ENCODE data around the gene SCUBE3. TPM values are rescaled to one million over a fixed set of nuclear protein-coding genes. Genes with fewer than 3 reads are reported as not detected.
A peak's percentile ranks its signal among the peaks of the same experiment; 100 is the strongest.

Gene SCUBE3
- total RNA-seq, 2 donors from 2014 or later: 0.20 to 0.74 TPM

DNA sequence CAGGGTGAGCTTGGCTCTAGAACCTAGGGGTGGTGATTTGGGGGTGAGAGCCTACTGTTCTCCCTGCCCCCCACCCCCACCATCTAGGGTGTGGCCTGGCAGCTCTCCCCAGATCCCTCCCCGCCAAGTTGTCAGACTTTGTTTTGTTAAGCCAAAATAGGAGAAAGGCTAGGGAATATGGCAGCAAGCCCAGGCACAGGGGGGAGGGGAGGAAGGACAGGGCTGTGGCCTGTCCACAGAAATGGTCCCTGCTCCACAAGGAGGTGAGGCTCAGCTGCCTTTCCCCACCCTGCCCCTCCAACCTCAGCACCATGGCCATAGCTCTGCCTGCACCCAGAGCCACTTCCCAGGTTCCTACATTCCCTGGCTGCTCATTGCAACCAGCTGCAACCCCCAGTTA is 17.2 kb downstream of the SCUBE3 start:
- Histone ChIP-seq H3K4me3 (no peak overlapping the region), H3K27me3 (no peaks in the 10 kb centered on the region), H3K27ac (no peak overlapping the region), H3K9ac (ENCODE audit: low read depth in 2 of 2, low read length in 2 of 2) (no peak overlapping the region), H3K36me3 (no peaks in the 10 kb centered on the region), H3K9me3 (no peaks in the 10 kb centered on the region), H3K4me1 (no peaks in the 10 kb centered on the region)
- TF ChIP-seq, protein P1, sequence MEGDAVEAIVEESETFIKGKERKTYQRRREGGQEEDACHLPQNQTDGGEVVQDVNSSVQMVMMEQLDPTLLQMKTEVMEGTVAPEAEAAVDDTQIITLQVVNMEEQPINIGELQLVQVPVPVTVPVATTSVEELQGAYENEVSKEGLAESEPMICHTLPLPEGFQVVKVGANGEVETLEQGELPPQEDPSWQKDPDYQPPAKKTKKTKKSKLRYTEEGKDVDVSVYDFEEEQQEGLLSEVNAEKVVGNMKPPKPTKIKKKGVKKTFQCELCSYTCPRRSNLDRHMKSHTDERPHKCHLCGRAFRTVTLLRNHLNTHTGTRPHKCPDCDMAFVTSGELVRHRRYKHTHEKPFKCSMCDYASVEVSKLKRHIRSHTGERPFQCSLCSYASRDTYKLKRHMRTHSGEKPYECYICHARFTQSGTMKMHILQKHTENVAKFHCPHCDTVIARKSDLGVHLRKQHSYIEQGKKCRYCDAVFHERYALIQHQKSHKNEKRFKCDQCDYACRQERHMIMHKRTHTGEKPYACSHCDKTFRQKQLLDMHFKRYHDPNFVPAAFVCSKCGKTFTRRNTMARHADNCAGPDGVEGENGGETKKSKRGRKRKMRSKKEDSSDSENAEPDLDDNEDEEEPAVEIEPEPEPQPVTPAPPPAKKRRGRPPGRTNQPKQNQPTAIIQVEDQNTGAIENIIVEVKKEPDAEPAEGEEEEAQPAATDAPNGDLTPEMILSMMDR (IDR thresholded peaks at IDR 0.05): no peak
- intact Hi-C loops (cut with DNase I): no loop called here
- DNase-seq: peak; percentile 29

GRCh38 chr6:35231563-35231962 is 17.8 kb downstream of the SCUBE3 start:
- Histone ChIP-seq H3K27me3 (no peaks in the 10 kb centered on the region), H3K4me1 (no peaks in the 10 kb centered on the region), H3K9ac (ENCODE audit: low read depth in 2 of 2, low read length in 2 of 2) (no peak overlapping the region), H3K4me3 (no peak overlapping the region), H3K9me3 (no peaks in the 10 kb centered on the region), H3K36me3 (no peaks in the 10 kb centered on the region), H3K27ac (no peak overlapping the region)
- TF ChIP-seq, protein P1 (IDR thresholded peaks at IDR 0.05): no peak
- intact Hi-C loops (cut with DNase I): no loop called here
- DNase-seq: no peak

GRCh38 chr6:35234901-35235300 is 21.1 kb downstream of the SCUBE3 start:
- H3K4me1 ChIP-seq: no peaks in the 10 kb centered on the region
- H3K9ac ChIP-seq (ENCODE audit: low read depth in 2 of 2, low read length in 2 of 2): no peak overlapping the region
- H3K9me3 ChIP-seq: no peaks in the 10 kb centered on the region
- TF ChIP-seq, protein P1 (IDR thresholded peaks at IDR 0.05): no peak
- DNase-seq: no peak
- no peak overlapping the region for H3K4me3 ChIP-seq
- intact Hi-C loops (cut with DNase I): no loop called here
- no peaks in the 10 kb centered on the region for H3K36me3 ChIP-seq
- H3K27me3 ChIP-seq: no peaks in the 10 kb centered on the region
- H3K27ac ChIP-seq: no peak overlapping the region

GRCh38 chr6:35236223-35236622 is 22.5 kb downstream of the SCUBE3 start:
- intact Hi-C loops (cut with DNase I): no loop called here
- Histone ChIP-seq H3K27me3 (no peaks in the 10 kb centered on the region), H3K36me3 (no peaks in the 10 kb centered on the region), H3K9me3 (no peaks in the 10 kb centered on the region), H3K27ac (no peak overlapping the region), H3K4me1 (no peaks in the 10 kb centered on the region), H3K9ac (ENCODE audit: low read depth in 2 of 2, low read length in 2 of 2) (no peak overlapping the region), H3K4me3 (no peak overlapping the region)
- TF ChIP-seq, protein P1 (IDR thresholded peaks at IDR 0.05): no peak
- no peak for DNase-seq

DNA sequence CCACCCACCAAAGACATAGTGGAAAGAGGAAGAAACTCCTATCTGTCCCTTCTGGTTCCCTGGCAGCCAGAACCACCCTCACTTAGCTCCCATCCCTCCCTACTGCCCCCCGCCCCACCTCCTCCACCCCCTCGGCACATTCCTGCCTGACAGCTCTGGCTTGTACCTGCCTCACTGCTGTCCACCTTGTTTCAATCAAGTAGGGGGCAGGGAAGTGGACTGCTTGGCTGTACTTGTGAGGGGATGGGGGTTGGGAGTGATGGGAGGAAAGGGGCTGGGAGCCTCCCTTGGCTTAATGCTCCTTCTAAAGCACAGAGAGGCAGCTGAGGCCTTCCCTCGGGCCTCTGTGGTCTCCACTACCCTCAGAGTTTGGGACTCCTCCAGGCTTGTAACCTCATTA is 23.7 kb downstream of the SCUBE3 start:
- no peaks in the 10 kb centered on the region for H3K9me3 ChIP-seq
- TF ChIP-seq, protein P1 (IDR thresholded peaks at IDR 0.05): no peak
- no peaks in the 10 kb centered on the region for H3K36me3 ChIP-seq
- H3K27me3 ChIP-seq: no peaks in the 10 kb centered on the region
- no peak overlapping the region for H3K27ac ChIP-seq
- no peaks in the 10 kb centered on the region for H3K4me1 ChIP-seq
- no peak overlapping the region for H3K9ac ChIP-seq (ENCODE audit: low read depth in 2 of 2, low read length in 2 of 2)
- no peak overlapping the region for H3K4me3 ChIP-seq
- intact Hi-C loops (cut with DNase I): no loop called here
- DNase-seq: no peak

DNA sequence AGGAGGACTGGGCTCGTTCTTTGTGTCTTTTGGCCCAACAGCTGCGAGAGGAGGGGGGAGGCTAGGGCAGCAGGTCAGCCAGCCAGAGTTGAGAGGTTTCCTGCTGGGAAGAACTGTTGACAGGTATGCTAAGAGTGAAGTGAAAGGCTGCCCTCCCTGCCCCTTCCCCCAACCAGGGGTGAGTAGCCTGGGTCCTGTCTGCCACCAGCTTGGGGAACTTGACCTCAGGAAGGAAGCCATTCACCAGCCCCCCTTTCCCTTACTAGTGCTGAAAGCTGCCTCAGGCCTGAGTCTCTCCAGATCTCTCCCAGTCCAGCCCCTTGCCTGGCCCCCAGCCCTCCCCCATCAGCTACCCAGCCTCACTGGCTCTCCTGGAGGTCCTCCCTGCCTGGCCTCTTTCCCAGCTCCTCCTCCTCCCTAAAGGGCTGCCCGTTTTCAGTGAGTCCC is 25.1 kb downstream of the SCUBE3 start:
- no peak for DNase-seq
- intact Hi-C loops (cut with DNase I): no loop called here
- Histone ChIP-seq H3K27ac (no peak overlapping the region), H3K4me1 (no peaks in the 10 kb centered on the region), H3K36me3 (no peaks in the 10 kb centered on the region), H3K9me3 (no peaks in the 10 kb centered on the region), H3K9ac (ENCODE audit: low read depth in 2 of 2, low read length in 2 of 2) (no peak overlapping the region), H3K27me3 (no peaks in the 10 kb centered on the region), H3K4me3 (no peak overlapping the region)
- TF ChIP-seq, protein P1 (IDR thresholded peaks at IDR 0.05): no peak

All from colonic mucosa (tissue), 4 donors.